ENCODE data around the gene TMEM87A.
"Not testable (repeated sequence)": the region's sequence is repeated elsewhere in the genome, so short reads cannot be mapped to it uniquely, and the experiment has no call there.

TMEM87A gene

GRCh38 chr15:42270551-42270950 is 2.7 kb downstream of the TMEM87A start:
- no peak for DNase-seq

- no peak for DNase-seq
These were observed 5.9 kb downstream of the TMEM87A start for GRCh38 chr15:42267286-42267685.

- DNase-seq, result no peak
These were observed 8.4 kb downstream of the TMEM87A start for GRCh38 chr15:42264795-42265194.

- no peak for DNase-seq
These were observed 19.9 kb downstream of the TMEM87A start for GRCh38 chr15:42253300-42253699.

- no peak for DNase-seq
These were observed 32.4 kb downstream of the TMEM87A start for GRCh38 chr15:42240823-42241222.

- DNase-seq, result no peak
These were observed 33.6 kb downstream of the TMEM87A start for GRCh38 chr15:42239528-42240182.

GRCh38 chr15:42233107-42233506 is 40.1 kb downstream of the TMEM87A start:
- DNase-seq, result no peak

- DNase-seq, result no peak
These were observed 40.6 kb downstream of the TMEM87A start for GRCh38 chr15:42232606-42233005.

- no peak for DNase-seq
These were observed 42.1 kb downstream of the TMEM87A start for GRCh38 chr15:42231088-42231487.

GRCh38 chr15:42228981-42229380 is 44.3 kb downstream of the TMEM87A start:
- DNase-seq, result not testable (repeated sequence)

GRCh38 chr15:42228036-42228435 is 45.2 kb downstream of the TMEM87A start:
- DNase-seq, result no peak

GRCh38 chr15:42226648-42227047 is 46.6 kb downstream of the TMEM87A start:
- no peak for DNase-seq

GRCh38 chr15:42220216-42220615 is 53.0 kb downstream of the TMEM87A start:
- DNase-seq, result no peak

- no peak for DNase-seq
These were observed 54.2 kb downstream of the TMEM87A start for GRCh38 chr15:42218953-42219592.

- no peak for DNase-seq
These were observed 55.7 kb downstream of the TMEM87A start for GRCh38 chr15:42217568-42217967.

- no peak for DNase-seq
These were observed 57.1 kb downstream of the TMEM87A start for GRCh38 chr15:42215913-42216829.

GRCh38 chr15:42214600-42214999 is 58.6 kb downstream of the TMEM87A start:
- DNase-seq, result no peak

- no peak for DNase-seq
These were observed 59.7 kb downstream of the TMEM87A start for GRCh38 chr15:42213511-42213910.

- DNase-seq, result no peak
These were observed 62.5 kb downstream of the TMEM87A start for GRCh38 chr15:42210696-42211095.

- peak; percentile 76 for DNase-seq
These were observed 65.3 kb downstream of the TMEM87A start, which contains the start of gene VPS39 for GRCh38 chr15:42207674-42208579. Gene VPS39, minus strand, starts transcription at chr15:42208304. Its CDS starts 151 bp downstream, at chr15:42208153.

- DNase-seq, result no peak
These were observed 66.8 kb downstream of the TMEM87A start for GRCh38 chr15:42206406-42206805.

- DNase-seq, result no peak
These were observed 69.3 kb downstream of the TMEM87A start for GRCh38 chr15:42203891-42204290.
